Measurements from ENCODE around the gene HUNK. TPM values are rescaled to one million over a fixed set of nuclear protein-coding genes. Genes with fewer than 3 reads are reported as not detected.

HUNK gene
- total and polyA plus RNA-seq, 2 donors (not counting 1 experiment from before 2014, with no cell fraction given) = 0.01 to 0.07 TPM

DNA sequence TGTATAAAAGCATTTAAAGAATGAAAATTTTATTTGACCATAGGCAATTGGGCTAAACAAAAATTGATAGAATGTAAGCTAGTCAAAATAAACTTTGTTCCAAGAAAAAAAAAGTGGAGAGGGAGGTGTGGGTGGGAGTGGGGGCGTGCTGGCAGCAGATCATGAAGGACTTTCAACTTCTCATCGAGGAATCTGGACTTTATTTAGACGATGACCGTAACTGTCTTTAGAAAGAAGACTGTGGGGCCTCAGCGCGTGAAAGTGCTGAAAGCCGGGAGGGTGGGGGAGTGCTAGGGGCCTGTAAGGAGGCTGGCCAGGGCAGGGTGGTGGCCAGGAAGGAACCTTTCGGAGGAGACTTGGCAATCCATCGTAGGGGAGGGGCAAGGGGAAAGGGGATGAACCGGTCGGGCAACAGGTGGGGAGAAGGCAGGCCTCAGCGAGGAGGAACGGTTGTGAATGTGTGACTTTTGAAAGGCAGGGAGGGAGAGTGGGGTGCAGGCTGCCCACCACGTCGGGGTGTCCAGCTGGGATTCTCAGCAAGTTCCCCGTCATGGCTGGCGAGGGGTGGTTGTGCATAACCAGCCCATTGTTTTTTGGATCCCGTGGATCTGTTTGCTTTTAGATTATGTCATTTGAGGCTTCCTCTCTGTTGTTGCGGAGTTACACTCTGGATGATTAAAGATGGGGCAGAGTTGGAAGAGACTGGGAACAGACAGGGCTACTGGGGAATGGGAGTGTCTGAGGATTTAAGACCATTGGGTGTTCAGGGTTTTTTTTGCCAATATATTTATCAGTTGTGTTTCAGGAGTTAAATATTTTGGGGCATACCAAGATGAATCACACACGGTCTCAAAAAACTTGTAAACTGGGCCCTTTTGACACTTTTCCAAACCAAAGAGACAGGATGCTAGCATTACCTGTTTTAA is 35.5 kb downstream of the HUNK start:
- WGBS (ENCODE audit: insufficient coverage) = 48% methylated on average over 19 of the region's 20 CpGs
- POLR2A ChIA-PET = no interaction called here
- no peaks in the 10 kb centered on the region for H4K20me1 ChIP-seq (ENCODE audit: control insufficient read depth, insufficient read depth, low read length, poor library complexity, severe bottlenecking)
- Mint-ChIP-seq H3K9me3 (ENCODE audit: insufficient read depth) (no peaks in the 10 kb centered on the region), H3K4me1 (no peaks in the 10 kb centered on the region), H3K4me3 (no peak overlapping the region), H3K27me3 (peaks cover 56% of the 10 kb centered on the region), H3K27ac (no peak overlapping the region)
- TF ChIP-seq EZH2 (IDR thresholded peaks at IDR 0.05; ENCODE audit: borderline replicate concordance, insufficient read depth, low read depth, low read length, poor library complexity, severe bottlenecking) = no peak
- TF ChIP-seq, protein P1, sequence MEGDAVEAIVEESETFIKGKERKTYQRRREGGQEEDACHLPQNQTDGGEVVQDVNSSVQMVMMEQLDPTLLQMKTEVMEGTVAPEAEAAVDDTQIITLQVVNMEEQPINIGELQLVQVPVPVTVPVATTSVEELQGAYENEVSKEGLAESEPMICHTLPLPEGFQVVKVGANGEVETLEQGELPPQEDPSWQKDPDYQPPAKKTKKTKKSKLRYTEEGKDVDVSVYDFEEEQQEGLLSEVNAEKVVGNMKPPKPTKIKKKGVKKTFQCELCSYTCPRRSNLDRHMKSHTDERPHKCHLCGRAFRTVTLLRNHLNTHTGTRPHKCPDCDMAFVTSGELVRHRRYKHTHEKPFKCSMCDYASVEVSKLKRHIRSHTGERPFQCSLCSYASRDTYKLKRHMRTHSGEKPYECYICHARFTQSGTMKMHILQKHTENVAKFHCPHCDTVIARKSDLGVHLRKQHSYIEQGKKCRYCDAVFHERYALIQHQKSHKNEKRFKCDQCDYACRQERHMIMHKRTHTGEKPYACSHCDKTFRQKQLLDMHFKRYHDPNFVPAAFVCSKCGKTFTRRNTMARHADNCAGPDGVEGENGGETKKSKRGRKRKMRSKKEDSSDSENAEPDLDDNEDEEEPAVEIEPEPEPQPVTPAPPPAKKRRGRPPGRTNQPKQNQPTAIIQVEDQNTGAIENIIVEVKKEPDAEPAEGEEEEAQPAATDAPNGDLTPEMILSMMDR (IDR thresholded peaks at IDR 0.05) = no peak
- CTCF ChIA-PET = no interaction called here
- H3K9ac ChIP-seq (ENCODE audit: low read length) = no peak overlapping the region
- H3K4me3 ChIP-seq (ENCODE audit: control extremely low read depth in 1 of 5, extremely low read depth in 1 of 5, insufficient read depth in 1 of 5, low read depth in 2 of 5, low read length in 4 of 5) = no peak overlapping the region
- no peaks in the 10 kb centered on the region for H3K36me3 ChIP-seq (replicated peaks in 1 of 2; ENCODE audit: control extremely low read depth in 1 of 2, control insufficient read depth in 1 of 2, extremely low read depth in 1 of 2, insufficient read depth in 2 of 2, low read length in 1 of 2)
- H2AFZ ChIP-seq (ENCODE audit: insufficient read depth, low read depth, low read length, poor library complexity, severe bottlenecking) = no peak overlapping the region
- ATAC-seq (ENCODE audit: low read depth) (no peak), DNase-seq (no peak)
- no peaks in the 10 kb centered on the region for H3K4me1 ChIP-seq (ENCODE audit: control insufficient read depth in 2 of 2, insufficient read depth in 2 of 2, low read length in 2 of 2)
- H3K27ac ChIP-seq (ENCODE audit: low read length in 2 of 2) = no peak overlapping the region
- H3K79me2 ChIP-seq (ENCODE audit: control insufficient read depth, insufficient read depth, low read length) = no peaks in the 10 kb centered on the region
- no peak overlapping the region for H3K4me2 ChIP-seq (replicated peaks; ENCODE audit: low read depth, low read length, poor library complexity, severe bottlenecking)
- peaks cover 0 to 11% (median 5%) of the 10 kb centered on the region in 4 experiments for H3K27me3 ChIP-seq (replicated peaks in 1 of 4; ENCODE audit: control extremely low read depth in 1 of 4, control insufficient read depth in 3 of 4, insufficient read depth in 4 of 4, low read length in 3 of 4)
- no peaks in the 10 kb centered on the region for H3K9me3 ChIP-seq (ENCODE audit: control extremely low read depth in 1 of 3, control insufficient read depth in 2 of 3, insufficient read depth in 1 of 3, low read length in 2 of 3)
- intact Hi-C loops (cut with micrococcal nuclease) = no loop called here

Measured in B cell (primary cell).